HL-60 (cell line): ENCODE results near the gene ATXN7.

Experiments used
- DNase-seq, 2 experiments: peaks; one replicate each; pipeline ENCODE4 v3.0.0-alpha.2; 2010 to 2020; ENCODE audit warnings: low read depth in 1 of 2, low spot score in 1 of 2
- H3K27ac ChIP-seq: fragments of 250-450 bp; sonication (Bioruptor Pico); replicated peaks from 2 replicates; pipeline ENCODE4 v1.5.1; 2020; ENCODE audit warnings: mild to moderate bottlenecking, moderate library complexity
- H3K27me3 ChIP-seq: fragments of 250-450 bp; sonication (Bioruptor Pico); 2 replicates; pipeline ENCODE4 v1.5.1; 2021; ENCODE audit warnings: mild to moderate bottlenecking, moderate library complexity; ENCODE audit not compliant: insufficient read depth, poor library complexity, severe bottlenecking
- H3K4me3 ChIP-seq: replicated peaks from 2 replicates; pipeline ENCODE4 v1.5.1; 2011; ENCODE audit warnings: mild to moderate bottlenecking, control low read depth, low read length; ENCODE audit not compliant: insufficient read depth
- CTCF ChIP-seq: IDR thresholded peaks from one replicate; pipeline ENCODE4 v1.5.1; 2011; ENCODE audit warnings: low read length, control low read depth, inconsistent platforms; ENCODE audit not compliant: insufficient read depth
- GABPA ChIP-seq: IDR thresholded peaks from 2 replicates; pipeline ENCODE4 v1.6.1; 2012; ENCODE audit warnings: low read depth
- POLR2AphosphoS5 ChIP-seq: IDR thresholded peaks from 2 replicates; pipeline ENCODE4 v1.6.1; 2012; ENCODE audit warnings: low read depth
- REST ChIP-seq: IDR thresholded peaks from 2 replicates; pipeline ENCODE4 v1.6.1; 2012; ENCODE audit warnings: low read depth; ENCODE audit not compliant: insufficient replicate concordance
- SPI1 ChIP-seq: IDR thresholded peaks from 2 replicates; pipeline ENCODE4 v1.6.1; 2012; ENCODE audit warnings: low read depth, mild to moderate bottlenecking, borderline replicate concordance

ATXN7 gene

GRCh38 chr3:64010199-64010598 lies 146.5 kb downstream of the ATXN7 start:
- Histone ChIP-seq H3K27ac (no peak overlapping the region), H3K4me3 (no peak overlapping the region), H3K27me3 (no peaks in the 10 kb centered on the region)
- DNase-seq = no peak
- TF ChIP-seq SPI1 = no peak
- no peak for TF ChIP-seq POLR2AphosphoS5
- no peak for TF ChIP-seq GABPA
- TF ChIP-seq CTCF = no peak
- TF ChIP-seq REST = no peak

DNA sequence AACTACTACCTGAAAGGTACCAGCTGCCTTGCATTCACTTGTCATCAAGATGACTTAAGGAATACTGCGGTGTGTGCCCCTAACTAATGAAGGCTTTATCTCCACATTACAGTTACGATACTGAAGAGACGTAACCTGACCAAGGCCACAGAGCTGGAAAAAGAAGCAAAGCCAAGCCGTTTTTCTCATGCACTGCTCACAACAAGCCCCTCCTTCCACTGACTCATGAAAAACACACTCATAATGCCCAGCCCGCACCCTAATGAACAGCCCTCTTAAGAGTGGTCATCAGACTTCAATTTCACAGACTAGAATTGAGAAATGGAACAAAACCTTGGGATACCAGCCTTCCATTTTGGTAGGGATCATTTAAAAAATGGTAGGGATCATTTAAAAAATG lies 148.0 kb downstream of the ATXN7 start:
- no peak for TF ChIP-seq REST
- no peak for TF ChIP-seq CTCF
- TF ChIP-seq GABPA = no peak
- TF ChIP-seq POLR2AphosphoS5 = no peak
- no peak for TF ChIP-seq SPI1
- Histone ChIP-seq H3K4me3 (no peak overlapping the region), H3K27ac (no peak overlapping the region), H3K27me3 (no peaks in the 10 kb centered on the region)
- no peak for DNase-seq

- TF ChIP-seq REST (no peak), POLR2AphosphoS5 (no peak), GABPA (no peak), SPI1 (no peak), CTCF (no peak)
- Histone ChIP-seq H3K27me3 (no peaks in the 10 kb centered on the region), H3K27ac (no peak overlapping the region), H3K4me3 (no peak overlapping the region)
- DNase-seq = no peak
Measured at GRCh38 chr3:64016941-64017620, 153.4 kb downstream of the ATXN7 start.
